PC-9 (cell line): Measurements from ENCODE around the gene FAM72C. TPM values are rescaled to one million over a fixed set of nuclear protein-coding genes. Genes with fewer than 3 reads are reported as not detected.
"Not testable (repeated sequence)": the region's sequence is repeated elsewhere in the genome, so short reads cannot be mapped to it uniquely, and the experiment has no call there.

Experiments
- BruUV-seq: library from RNA; stranded (reverse); fragments of 400-500 nt; replicated peaks from 2 replicates; lab custom pipeline; 2021; lab: Mats Ljungman, UMichigan
- CTCF ChIA-PET: fragments of 300-600 bp; sonication (Branson Sonifier 250); formaldehyde crosslinking; loops from one replicate; lab custom pipeline; 2022; ENCODE audit warnings: antibody characterized with exemption; lab: Charles Lee
- POLR2A ChIA-PET: fragments of 300-600 bp; sonication (Branson Sonifier 250); formaldehyde crosslinking; loops from one replicate; lab custom pipeline; 2022; ENCODE audit warnings: antibody characterized with exemption; ENCODE audit not compliant: unreplicated experiment; lab: Charles Lee
- DNase-seq, 2 experiments: peaks; one replicate each; pipeline versions ENCODE4 v3.0.0 to v3.0.0-alpha.2; 2015 to 2022; ENCODE audit warnings: mixed read lengths in 1 of 2
- H2AFZ ChIP-seq: fragments of 200-600 bp; sonication (generic); 2 replicates; pipeline ENCODE4 v1.8.1; 2017; ENCODE audit warnings: antibody characterized with exemption
- H3F3A ChIP-seq: fragments of 200-600 bp; sonication (generic); 2 replicates; pipeline ENCODE4 v1.8.1; 2017; ENCODE audit warnings: antibody characterized with exemption, mild to moderate bottlenecking, low read depth; ENCODE audit not compliant: insufficient read depth
- H3K27ac ChIP-seq: fragments of 200-600 bp; sonication (generic); 2 replicates; pipeline ENCODE4 v1.6.1; 2016; ENCODE audit warnings: mixed run types
- H3K27me3 ChIP-seq: fragments of 200-600 bp; sonication (generic); 2 replicates; pipeline ENCODE4 v1.6.1; 2016; ENCODE audit warnings: low read depth, mixed run types; ENCODE audit not compliant: insufficient read depth
- H3K36me3 ChIP-seq: fragments of 200-600 bp; sonication (generic); 2 replicates; pipeline ENCODE4 v1.6.1; 2016; ENCODE audit warnings: low read depth, mixed run types
- H3K4me1 ChIP-seq: fragments of 200-600 bp; sonication (generic); replicated peaks from 2 replicates; pipeline ENCODE4 v1.6.1; 2016; ENCODE audit warnings: mixed run types; ENCODE audit not compliant: insufficient read depth
- H3K4me2 ChIP-seq: fragments of 200-600 bp; sonication (generic); 2 replicates; pipeline ENCODE4 v1.6.1; 2017; ENCODE audit warnings: mixed run types
- H3K4me3 ChIP-seq: fragments of 200-600 bp; sonication (generic); 2 replicates; pipeline ENCODE4 v1.6.1; 2016; ENCODE audit warnings: mixed run types
- H3K79me2 ChIP-seq: fragments of 200-600 bp; sonication (generic); 2 replicates; pipeline ENCODE4 v1.6.1; 2017; ENCODE audit warnings: low read depth, mixed run types
- H3K9me2 ChIP-seq: fragments of 200-600 bp; sonication (generic); 2 replicates; pipeline ENCODE4 v1.8.1; 2017; ENCODE audit warnings: mild to moderate bottlenecking; ENCODE audit not compliant: insufficient read depth
- H3K9me3 ChIP-seq: fragments of 200-600 bp; sonication (generic); 2 replicates; pipeline ENCODE4 v1.8.1; 2016; ENCODE audit warnings: low read depth; ENCODE audit not compliant: insufficient read depth
- H4K20me1 ChIP-seq: fragments of 200-600 bp; sonication (generic); 2 replicates; pipeline ENCODE4 v1.8.1; 2017; ENCODE audit not compliant: insufficient read depth
- intact Hi-C: fragments of 100-400 bp; cut with micrococcal nuclease; formaldehyde crosslinking; loops from one replicate; pipeline ENCODE4 v1.10.0; 2022; ENCODE audit not compliant: unreplicated experiment
- total RNA-seq: library from RNA; stranded (reverse); gene quantifications from 2 replicates; pipeline ENCODE4 v1.2.3, GENCODE V29; 2021

Gene FAM72C
- total RNA-seq, 1 experiment from 2014 or later = 1.3 TPM

- DNase-seq, H3K27me3 ChIP-seq, H4K20me1 ChIP-seq, CTCF ChIA-PET, POLR2A ChIA-PET, H3F3A ChIP-seq, H2AFZ ChIP-seq, intact Hi-C loops, H3K4me2 ChIP-seq, BruUV-seq, H3K9me2 ChIP-seq, H3K4me1 ChIP-seq, H3K36me3 ChIP-seq, H3K79me2 ChIP-seq, H3K9me3 ChIP-seq, H3K27ac ChIP-seq, H3K4me3 ChIP-seq: not testable (repeated sequence)
Observed at GRCh38 chr1:143993301-143993907, 21.6 kb upstream of the FAM72C start.

DNA sequence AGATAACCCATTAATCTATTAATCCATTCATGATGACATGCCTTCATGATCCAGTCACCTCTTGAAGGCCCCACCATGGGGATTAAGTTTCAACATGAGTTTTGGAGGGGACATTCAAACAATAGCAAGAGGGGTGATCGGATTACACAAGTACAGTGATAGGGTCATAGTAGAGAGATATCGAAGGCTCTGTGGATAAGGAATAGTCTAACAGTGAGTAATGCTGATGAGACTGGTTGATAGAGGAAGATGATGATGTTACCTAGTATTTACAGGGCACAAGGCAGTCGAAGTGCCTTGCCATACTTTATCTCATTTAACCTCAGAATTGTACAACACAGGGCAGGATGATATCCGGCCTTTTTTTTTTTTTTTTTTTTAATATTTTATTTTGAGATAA lies 18.9 kb upstream of the FAM72C start:
- H3K27ac ChIP-seq, H3K36me3 ChIP-seq, H2AFZ ChIP-seq, H3K4me1 ChIP-seq, H3K4me3 ChIP-seq, CTCF ChIA-PET, H3K79me2 ChIP-seq, H3K4me2 ChIP-seq, H3K27me3 ChIP-seq, DNase-seq, H4K20me1 ChIP-seq, BruUV-seq, intact Hi-C loops, H3K9me3 ChIP-seq, H3K9me2 ChIP-seq, H3F3A ChIP-seq, POLR2A ChIA-PET: not testable (repeated sequence)

- BruUV-seq, H3F3A ChIP-seq, H3K27me3 ChIP-seq, intact Hi-C loops, H3K79me2 ChIP-seq, H2AFZ ChIP-seq, H3K4me3 ChIP-seq, DNase-seq, H3K9me3 ChIP-seq, H4K20me1 ChIP-seq, H3K27ac ChIP-seq, H3K9me2 ChIP-seq, CTCF ChIA-PET, H3K4me2 ChIP-seq, H3K36me3 ChIP-seq, POLR2A ChIA-PET, H3K4me1 ChIP-seq: not testable (repeated sequence)
Observed at GRCh38 chr1:143989719-143990118, 17.9 kb upstream of the FAM72C start.

- H3K4me1 ChIP-seq, H4K20me1 ChIP-seq, intact Hi-C loops, H3K9me3 ChIP-seq, H2AFZ ChIP-seq, H3K4me3 ChIP-seq, H3K27me3 ChIP-seq, H3K4me2 ChIP-seq, CTCF ChIA-PET, H3K9me2 ChIP-seq, H3K79me2 ChIP-seq, DNase-seq, H3K36me3 ChIP-seq, BruUV-seq, POLR2A ChIA-PET, H3K27ac ChIP-seq, H3F3A ChIP-seq: not testable (repeated sequence)
Observed at GRCh38 chr1:143989427-143989712, 17.6 kb upstream of the FAM72C start.

GRCh38 chr1:143988602-143989426 lies 17.0 kb upstream of the FAM72C start:
- H3F3A ChIP-seq, H3K79me2 ChIP-seq, CTCF ChIA-PET, H3K4me2 ChIP-seq, POLR2A ChIA-PET, H3K27ac ChIP-seq, H3K4me3 ChIP-seq, H3K9me2 ChIP-seq, H4K20me1 ChIP-seq, DNase-seq, H3K36me3 ChIP-seq, BruUV-seq, H3K27me3 ChIP-seq, H3K4me1 ChIP-seq, H3K9me3 ChIP-seq, H2AFZ ChIP-seq, intact Hi-C loops: not testable (repeated sequence)

DNA sequence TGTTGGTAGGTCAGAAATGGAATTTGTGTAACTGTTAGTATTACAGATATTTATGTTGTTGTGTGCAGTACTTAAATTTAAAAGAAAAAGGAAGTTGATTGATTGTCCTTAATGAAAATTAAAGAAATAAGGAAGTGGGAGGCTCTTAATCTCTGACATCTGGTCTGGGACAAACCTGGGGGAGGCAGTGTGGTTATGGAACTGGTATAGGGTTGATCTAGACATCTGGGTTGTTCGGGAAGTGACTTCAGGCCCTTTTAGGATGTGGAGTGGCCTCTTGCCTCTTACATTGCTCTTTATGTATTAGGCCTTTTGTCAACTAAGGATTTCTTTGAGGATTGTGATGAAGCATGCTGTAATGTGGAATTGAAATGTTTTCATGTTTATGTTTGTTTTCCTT lies 16.1 kb upstream of the FAM72C start:
- H3K4me1 ChIP-seq, H3K9me3 ChIP-seq, CTCF ChIA-PET, H3K4me3 ChIP-seq, POLR2A ChIA-PET, H3K27ac ChIP-seq, H3K27me3 ChIP-seq, intact Hi-C loops, H3K4me2 ChIP-seq, H2AFZ ChIP-seq, H3K36me3 ChIP-seq, H3K79me2 ChIP-seq, BruUV-seq, H3K9me2 ChIP-seq, H3F3A ChIP-seq, DNase-seq, H4K20me1 ChIP-seq: not testable (repeated sequence)

GRCh38 chr1:143984721-143985473 lies 13.1 kb upstream of the FAM72C start:
- BruUV-seq, H3K9me2 ChIP-seq, H3K79me2 ChIP-seq, intact Hi-C loops, H3K36me3 ChIP-seq, H3K4me3 ChIP-seq, CTCF ChIA-PET, H3K4me2 ChIP-seq, H3K4me1 ChIP-seq, H3K27ac ChIP-seq, H3K27me3 ChIP-seq, H3F3A ChIP-seq, DNase-seq, H3K9me3 ChIP-seq, H4K20me1 ChIP-seq, POLR2A ChIA-PET, H2AFZ ChIP-seq: not testable (repeated sequence)
